ENCODE results near the gene DAD1. TPM values are rescaled to one million over a fixed set of nuclear protein-coding genes. Genes with fewer than 3 reads are reported as not detected.
"Not testable (repeated sequence)": the region's sequence is repeated elsewhere in the genome, so short reads cannot be mapped to it uniquely, and the experiment has no call there.

DAD1 gene
- total and polyA plus RNA-seq, 3 experiments from 2014 or later: 329 to 622 (median 353) TPM

DNA sequence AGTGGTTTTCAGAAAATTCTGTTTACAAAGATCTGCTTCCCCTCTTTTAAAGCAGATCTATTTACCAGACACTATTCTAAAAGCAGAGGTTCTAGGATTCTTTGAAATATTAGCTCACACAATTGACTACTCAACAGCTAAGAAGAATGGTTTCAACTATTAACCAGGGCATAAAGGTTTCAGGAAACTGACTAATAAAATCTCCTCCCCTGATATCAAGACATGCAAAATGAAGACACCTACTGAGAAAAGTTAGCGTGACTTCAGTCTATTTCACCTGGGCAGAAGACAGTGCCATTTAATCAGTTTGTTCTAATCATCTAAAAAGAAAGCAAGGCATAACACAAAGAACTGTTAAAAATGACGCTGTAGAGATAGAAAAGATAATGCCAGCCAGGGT lies 22.2 kb downstream of the DAD1 start:
- H3K4me1 Mint-ChIP-seq: peaks cover 83 to 90% (median 88%) of the 10 kb centered on the region in 3 donors
- peaks cover 4 to 27% (median 8%) of the 10 kb centered on the region in 3 donors for H3K36me3 Mint-ChIP-seq
- no peaks in the 10 kb centered on the region for H3K9me3 Mint-ChIP-seq

DNA sequence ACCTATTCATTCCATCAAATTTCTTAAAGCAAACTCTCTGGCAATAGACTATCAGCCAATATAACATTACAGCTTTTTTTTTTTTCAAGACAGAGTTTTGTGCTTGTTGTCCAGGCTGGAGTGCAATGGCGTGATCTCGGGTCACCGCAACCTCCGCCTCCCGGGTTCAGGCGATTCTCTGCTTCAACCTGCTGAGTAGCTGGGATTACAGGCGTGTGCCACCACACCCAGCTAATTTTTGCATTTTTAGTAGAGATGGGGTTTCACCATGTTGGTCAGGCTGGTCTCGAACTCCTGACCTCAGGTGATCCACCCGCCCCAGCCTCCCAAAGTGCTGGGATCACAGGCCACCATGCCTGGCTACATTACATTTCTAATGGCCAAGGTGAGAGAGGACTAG lies 22.8 kb downstream of the DAD1 start:
- H3K27me3 Mint-ChIP-seq; DNase-seq; H3K9me3 ChIP-seq (ENCODE audit: low read length); H3K27ac ChIP-seq (ENCODE audit: low read depth, low read length); H3K36me3 ChIP-seq (ENCODE audit: insufficient read depth, low read length); H3K9me3 Mint-ChIP-seq; H3K27me3 ChIP-seq (ENCODE audit: insufficient read depth, low read length, poor library complexity, severe bottlenecking): not testable (repeated sequence)
- CTCF ChIA-PET: interaction anchor here (1.4 to 15.4 kb wide), 4 partner anchors 5 to 287 kb away, joined by 3 to 338 read pairs (median 118); partner anchors contain the start of gene DAD1
- Mint-ChIP-seq H3K4me1 (peaks cover 88 to 96% (median 93%) of the 10 kb centered on the region in 3 donors), H3K27ac (peak overlapping the region; percentile 63 to 99 (median 94)), H3K36me3 (peaks cover 4 to 26% (median 8%) of the 10 kb centered on the region in 3 donors), H3K4me3 (peak overlapping the region in 6 of 7 donors; percentile 59 to 80 (median 70))
- POLR2A ChIA-PET: interaction anchor here (0.6 to 3.6 kb wide), 4 partner anchors 10 to 853 kb away, joined by 3 to 19 read pairs (median 4); no protein-coding TSS in a partner anchor
- H3K4me1 ChIP-seq (ENCODE audit: insufficient read depth, low read length): peaks cover 89% of the 10 kb centered on the region
- peak overlapping the region; percentile 47 for H3K4me3 ChIP-seq (ENCODE audit: low read length)

More for the DNA sequence above, 22.2 kb downstream of the DAD1 start:
- CTCF ChIA-PET: interaction anchor here (1.1 to 15.4 kb wide), 4 partner anchors 6 to 707 kb away, joined by 3 to 338 read pairs (median 118); no protein-coding TSS in a partner anchor
- Histone ChIP-seq H3K36me3 (ENCODE audit: insufficient read depth, low read length) (peaks cover 7% of the 10 kb centered on the region), H3K27me3 (ENCODE audit: insufficient read depth, low read length, poor library complexity, severe bottlenecking) (no peaks in the 10 kb centered on the region), H3K4me3 (ENCODE audit: low read length) (peak overlapping the region; percentile 3), H3K4me1 (ENCODE audit: insufficient read depth, low read length) (peaks cover 84% of the 10 kb centered on the region), H3K9me3 (ENCODE audit: low read length) (no peaks in the 10 kb centered on the region), H3K27ac (ENCODE audit: low read depth, low read length) (peak overlapping the region; percentile 14)
- peak overlapping the region; percentile 87 to 99 (median 93) for H3K27ac Mint-ChIP-seq
- no peak for DNase-seq
- POLR2A ChIA-PET: interaction anchor here (0.6 to 3.6 kb wide), 3 partner anchors 8 to 729 kb away, joined by 5 to 19 read pairs (median 9); no protein-coding TSS in a partner anchor
- H3K4me3 Mint-ChIP-seq: peak overlapping the region; percentile 60 to 76 (median 70)
- no peaks in the 10 kb centered on the region for H3K27me3 Mint-ChIP-seq

DNA sequence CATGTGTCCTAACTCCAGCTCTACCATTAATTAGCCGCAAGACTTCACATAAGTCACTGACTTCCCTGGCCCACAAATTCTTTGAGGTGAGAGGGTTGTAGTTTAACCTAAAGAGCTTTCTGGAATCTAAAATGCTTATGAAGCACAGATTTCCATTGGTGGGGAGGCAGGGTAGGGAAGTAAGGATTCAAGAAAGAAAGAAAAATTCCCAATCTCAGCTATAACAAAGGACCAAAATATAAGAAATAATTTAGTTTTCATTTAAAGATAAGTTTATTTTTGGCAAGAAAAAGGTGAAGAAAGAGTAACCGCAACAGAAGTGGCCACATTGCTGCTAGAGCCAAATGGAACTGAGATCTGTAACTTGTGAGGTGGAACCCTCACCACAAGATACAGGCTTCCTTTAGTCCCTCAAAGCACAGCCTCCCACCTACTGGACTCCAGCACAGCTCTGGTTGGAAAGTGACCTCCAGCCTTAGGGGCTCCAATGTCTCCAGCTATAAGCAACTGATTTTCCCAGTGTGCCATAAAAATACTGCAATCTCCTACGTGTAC lies 23.6 kb downstream of the DAD1 start:
- H3K36me3 ChIP-seq (ENCODE audit: insufficient read depth, low read length): peaks cover 7% of the 10 kb centered on the region
- peak overlapping the region; percentile 47 for H3K4me3 ChIP-seq (ENCODE audit: low read length)
- H3K27ac ChIP-seq (ENCODE audit: low read depth, low read length): no peak overlapping the region
- CTCF ChIA-PET: interaction anchor here (0.7 to 15.4 kb wide), 5 partner anchors 14 to 816 kb away, joined by 3 to 338 read pairs (median 4); partner anchors contain the start of gene DAD1
- Mint-ChIP-seq H3K27ac (peak overlapping the region; percentile 63 to 99 (median 94)), H3K4me1 (peaks cover 93 to 100% (median 98%) of the 10 kb centered on the region in 3 donors), H3K4me3 (peak overlapping the region; percentile 9 to 80 (median 70)), H3K27me3 (peaks cover 0 to 1% of the 10 kb centered on the region in 2 donors), H3K36me3 (peaks cover 4 to 23% (median 8%) of the 10 kb centered on the region in 3 donors), H3K9me3 (no peaks in the 10 kb centered on the region)
- H3K9me3 ChIP-seq (ENCODE audit: low read length): no peaks in the 10 kb centered on the region
- H3K27me3 ChIP-seq (ENCODE audit: insufficient read depth, low read length, poor library complexity, severe bottlenecking): no peaks in the 10 kb centered on the region
- no peak for DNase-seq
- H3K4me1 ChIP-seq (ENCODE audit: insufficient read depth, low read length): peaks cover 93% of the 10 kb centered on the region
- POLR2A ChIA-PET: interaction anchor here (0.6 to 3.6 kb wide), 6 partner anchors 9 to 853 kb away, joined by 3 to 19 read pairs (median 3); no protein-coding TSS in a partner anchor

DNA sequence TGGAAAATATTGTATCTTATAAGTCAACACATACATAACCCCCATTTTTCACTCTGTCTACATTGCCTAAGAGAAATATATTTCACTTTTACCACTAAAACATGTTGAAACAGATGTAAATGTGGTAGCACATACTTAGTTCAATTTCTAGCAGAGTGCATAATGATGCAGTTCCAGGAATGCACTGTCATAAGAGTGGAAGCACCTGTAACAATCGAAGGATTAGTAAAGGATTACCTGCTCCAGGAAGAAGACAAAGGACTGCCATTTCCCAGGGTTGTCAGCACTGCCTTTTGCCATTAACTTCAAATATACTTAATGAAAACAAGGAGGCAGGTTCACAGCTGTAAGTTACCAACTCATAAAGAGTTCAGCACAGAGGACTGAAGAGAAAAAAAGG lies 24.6 kb downstream of the DAD1 start:
- POLR2A ChIA-PET: interaction anchor here (1.1 to 3.6 kb wide), 5 partner anchors 8 to 294 kb away, joined by 3 to 19 read pairs (median 8); partner anchors contain the start of gene DAD1
- Mint-ChIP-seq H3K27me3 (peaks cover 0 to 1% of the 10 kb centered on the region in 2 donors), H3K27ac (peak overlapping the region; percentile 89 to 99 (median 94)), H3K4me3 (peak overlapping the region; percentile 9 to 80 (median 70)), H3K36me3 (peaks cover 4 to 21% (median 8%) of the 10 kb centered on the region in 3 donors), H3K4me1 (peaks cover 92 to 100% (median 98%) of the 10 kb centered on the region in 3 donors), H3K9me3 (no peaks in the 10 kb centered on the region)
- peak overlapping the region; percentile 37 for H3K4me3 ChIP-seq (ENCODE audit: low read length)
- H3K9me3 ChIP-seq (ENCODE audit: low read length): no peaks in the 10 kb centered on the region
- CTCF ChIA-PET: interaction anchor here (1.1 to 15.4 kb wide), 7 partner anchors 13 to 815 kb away, joined by 3 to 338 read pairs (median 4); partner anchors contain the start of gene DAD1
- no peak for DNase-seq
- no peak overlapping the region for H3K27ac ChIP-seq (ENCODE audit: low read depth, low read length)
- H3K27me3 ChIP-seq (ENCODE audit: insufficient read depth, low read length, poor library complexity, severe bottlenecking): no peaks in the 10 kb centered on the region
- H3K4me1 ChIP-seq (ENCODE audit: insufficient read depth, low read length): peaks cover 99% of the 10 kb centered on the region
- H3K36me3 ChIP-seq (ENCODE audit: insufficient read depth, low read length): peaks cover 7% of the 10 kb centered on the region

DNA sequence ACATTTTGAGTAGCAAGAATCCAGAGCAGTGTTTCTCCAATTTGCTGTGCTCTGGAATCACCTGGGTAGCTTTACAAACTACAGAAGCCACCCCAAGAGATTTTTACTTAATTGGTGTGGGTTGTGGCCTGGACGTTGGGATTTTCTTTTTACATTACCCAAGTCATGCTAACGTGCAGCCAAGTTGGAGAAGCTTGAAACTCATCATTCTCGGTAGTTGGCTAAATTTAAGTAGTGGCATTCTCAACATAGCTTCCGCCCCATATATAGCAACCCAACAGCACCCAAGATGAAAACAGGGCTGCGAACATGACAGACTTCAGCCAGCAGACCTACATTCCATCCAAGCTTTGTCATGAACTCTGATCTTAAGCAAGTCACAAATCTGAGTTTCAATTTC lies 25.0 kb downstream of the DAD1 start:
- peak overlapping the region; percentile 9 to 80 (median 59) for H3K4me3 Mint-ChIP-seq
- no peak for DNase-seq
- no peaks in the 10 kb centered on the region for H3K9me3 Mint-ChIP-seq
- peak overlapping the region; percentile 89 to 99 (median 94) for H3K27ac Mint-ChIP-seq
- Histone ChIP-seq H3K27me3 (ENCODE audit: insufficient read depth, low read length, poor library complexity, severe bottlenecking) (no peaks in the 10 kb centered on the region), H3K4me3 (ENCODE audit: low read length) (peak overlapping the region; percentile 37), H3K4me1 (ENCODE audit: insufficient read depth, low read length) (peaks cover 99% of the 10 kb centered on the region), H3K9me3 (ENCODE audit: low read length) (no peaks in the 10 kb centered on the region), H3K27ac (ENCODE audit: low read depth, low read length) (no peak overlapping the region), H3K36me3 (ENCODE audit: insufficient read depth, low read length) (peaks cover 7% of the 10 kb centered on the region)
- H3K36me3 Mint-ChIP-seq: peaks cover 4 to 21% (median 8%) of the 10 kb centered on the region in 3 donors
- ChIA-PET POLR2A (interaction anchor here (1.1 to 3.6 kb wide), 5 partner anchors 8 to 294 kb away, joined by 3 to 19 read pairs (median 8); partner anchors contain the start of gene DAD1), CTCF (interaction anchor here (1.1 to 15.4 kb wide), 9 partner anchors 6 to 815 kb away, joined by 3 to 338 read pairs (median 3); partner anchors contain the start of gene DAD1)
- H3K4me1 Mint-ChIP-seq: peaks cover 92 to 100% (median 98%) of the 10 kb centered on the region in 3 donors
- peaks cover 0 to 1% of the 10 kb centered on the region in 2 donors for H3K27me3 Mint-ChIP-seq

DNA sequence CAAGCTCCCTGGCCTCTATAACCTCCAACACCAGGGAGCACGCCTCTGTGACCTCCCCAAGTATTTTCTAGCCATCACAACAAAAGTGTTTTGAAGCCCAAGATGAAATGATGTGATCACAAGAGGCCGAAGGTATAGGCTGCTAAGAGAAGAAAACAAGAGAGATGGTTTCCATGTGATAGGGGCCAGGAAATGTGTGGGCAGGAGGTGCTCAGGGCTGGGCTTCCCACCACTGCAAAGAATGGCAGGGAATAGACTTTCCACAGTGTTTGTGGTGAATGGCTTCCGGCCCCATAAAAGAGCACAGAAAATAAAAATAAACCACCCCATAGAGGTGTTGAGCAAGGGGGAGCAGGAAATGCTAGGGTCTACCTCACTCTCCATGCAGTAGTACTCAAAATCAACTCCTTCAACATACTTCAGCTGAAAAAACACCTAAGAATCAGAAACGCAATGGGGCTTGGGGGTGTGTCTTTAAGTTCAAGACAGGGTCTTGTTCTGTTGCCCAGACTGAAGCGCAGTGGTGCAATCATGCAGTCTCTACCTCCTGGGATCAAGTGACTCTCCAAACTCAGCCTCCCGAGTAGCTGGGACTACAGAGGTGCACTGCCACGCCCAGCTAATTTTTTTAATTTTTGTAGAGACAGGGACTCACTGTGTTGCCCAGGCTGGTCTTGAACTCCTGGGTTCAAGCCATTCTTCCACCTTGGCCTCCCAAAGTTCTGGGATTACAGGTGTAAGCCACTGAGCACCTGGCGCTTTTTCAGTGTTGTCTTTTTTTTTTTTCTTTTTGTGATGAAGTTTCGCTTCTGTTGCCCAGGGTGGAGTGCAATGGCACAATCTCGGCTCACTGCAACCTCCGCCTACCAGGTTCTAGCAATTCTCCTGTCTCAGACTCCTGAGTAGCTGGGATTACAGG lies 27.1 kb downstream of the DAD1 start:
- H3K4me1 Mint-ChIP-seq: peaks cover 91 to 100% (median 98%) of the 10 kb centered on the region in 3 donors
- no peaks in the 10 kb centered on the region for H3K9me3 Mint-ChIP-seq
- Histone ChIP-seq H3K4me3 (ENCODE audit: low read length) (peak overlapping the region; percentile 40), H3K27me3 (ENCODE audit: insufficient read depth, low read length, poor library complexity, severe bottlenecking) (no peaks in the 10 kb centered on the region), H3K36me3 (ENCODE audit: insufficient read depth, low read length) (peaks cover 7% of the 10 kb centered on the region), H3K27ac (ENCODE audit: low read depth, low read length) (peak overlapping the region; percentile 74), H3K9me3 (ENCODE audit: low read length) (no peaks in the 10 kb centered on the region), H3K4me1 (ENCODE audit: insufficient read depth, low read length) (peaks cover 98% of the 10 kb centered on the region)
- H3K4me3 Mint-ChIP-seq: peak overlapping the region; percentile 60 to 90 (median 74)
- peak; percentile 67 to 94 (median 91) for DNase-seq
- POLR2A ChIA-PET: interaction anchor here (0.6 to 4.9 kb wide), 18 partner anchors 8 to 710 kb away, joined by 3 to 84 read pairs (median 4); partner anchors contain the start of genes ABHD4 and DAD1
- peak overlapping the region; percentile 89 to 100 (median 99) for H3K27ac Mint-ChIP-seq
- CTCF ChIA-PET: interaction anchor here (0.8 to 15.4 kb wide), 15 partner anchors 8 to 839 kb away, joined by 3 to 338 read pairs (median 3); partner anchors contain the start of gene DAD1
- peaks cover 0 to 1% of the 10 kb centered on the region in 2 donors for H3K27me3 Mint-ChIP-seq
- peaks cover 4 to 19% (median 8%) of the 10 kb centered on the region in 3 donors for H3K36me3 Mint-ChIP-seq

DNA sequence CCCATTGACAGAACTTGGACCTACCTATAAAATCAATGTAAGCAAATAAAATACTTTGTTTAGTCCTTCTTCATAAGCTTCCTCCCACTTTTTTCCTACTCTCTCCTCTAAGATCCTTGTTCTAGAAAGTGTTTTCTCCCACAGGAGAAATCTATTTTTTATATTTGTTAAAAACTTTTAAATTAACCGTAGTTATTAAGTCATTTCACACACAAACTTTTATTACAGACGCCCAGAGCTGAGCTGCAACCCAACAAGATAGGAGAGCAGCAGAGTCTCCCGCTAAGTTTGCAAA lies 27.7 kb downstream of the DAD1 start:
- Histone ChIP-seq H3K4me1 (ENCODE audit: insufficient read depth, low read length) (peaks cover 92% of the 10 kb centered on the region), H3K36me3 (ENCODE audit: insufficient read depth, low read length) (peaks cover 7% of the 10 kb centered on the region), H3K9me3 (ENCODE audit: low read length) (no peaks in the 10 kb centered on the region), H3K27ac (ENCODE audit: low read depth, low read length) (peak overlapping the region; percentile 74), H3K27me3 (ENCODE audit: insufficient read depth, low read length, poor library complexity, severe bottlenecking) (no peaks in the 10 kb centered on the region), H3K4me3 (ENCODE audit: low read length) (peak overlapping the region; percentile 21)
- POLR2A ChIA-PET: interaction anchor here (0.6 to 4.9 kb wide), 12 partner anchors 9 to 490 kb away, joined by 3 to 84 read pairs (median 4); partner anchors contain the start of gene DAD1
- H3K4me1 Mint-ChIP-seq: peaks cover 88 to 98% (median 97%) of the 10 kb centered on the region in 3 donors
- peak in 1 of 5 donors; percentile 36 for DNase-seq
- H3K27ac Mint-ChIP-seq: peak overlapping the region; percentile 89 to 100 (median 99)
- peaks cover 0 to 3% of the 10 kb centered on the region in 2 donors for H3K27me3 Mint-ChIP-seq
- H3K4me3 Mint-ChIP-seq: peak overlapping the region; percentile 60 to 90 (median 74)
- peaks cover 0 to under 1% (median under 1%) of the 10 kb centered on the region in 5 donors for H3K9me3 Mint-ChIP-seq
- peaks cover 4 to 20% (median 8%) of the 10 kb centered on the region in 3 donors for H3K36me3 Mint-ChIP-seq
- CTCF ChIA-PET: interaction anchor here (0.8 to 15.4 kb wide), 11 partner anchors 9 to 838 kb away, joined by 3 to 338 read pairs (median 3); partner anchors contain the start of gene DAD1
